HepG2 (cell line): ENCODE results near the gene HECTD1. TPM values are rescaled to one million over a fixed set of nuclear protein-coding genes. Genes with fewer than 3 reads are reported as not detected.
A peak's percentile ranks its signal among the peaks of the same experiment; 100 is the strongest.

Experiments
- MAZ ChIP-seq, 2 experiments: sonication (generic) in 1 of 2; formaldehyde crosslinking in 1 of 2; IDR thresholded peaks; 2 replicates each; pipeline versions ENCODE4 v1.5.0 to v1.6.1; 2012 to 2020; ENCODE audit warnings: low read depth in 2 of 2, mild to moderate bottlenecking in 2 of 2, borderline replicate concordance in 1 of 2, improper control_type of control experiment in 1 of 2, low read length in 1 of 2, missing genetic modification reagents in 1 of 2, moderate library complexity in 1 of 2
- NFE2L2 ChIP-seq: fragments of 150-350 bp; IDR thresholded peaks from 2 replicates; pipeline ENCODE4 v1.6.1; 2014; ENCODE audit warnings: low read length
- RARG ChIP-seq: sonication (generic); formaldehyde crosslinking; IDR thresholded peaks from 2 replicates; pipeline ENCODE4 v1.4.0; 2020; ENCODE audit warnings: low read depth, mild to moderate bottlenecking, missing genetic modification reagents
- SMARCC2 ChIP-seq: fragments of 450-650 bp; IDR thresholded peaks from 2 replicates; pipeline ENCODE4 v1.6.1; 2017; ENCODE audit warnings: antibody characterized with exemption, mild to moderate bottlenecking
- USF2 ChIP-seq, 2 experiments: sonication (generic) in 1 of 2; formaldehyde crosslinking in 1 of 2; IDR thresholded peaks; 2 replicates each; pipeline versions ENCODE4 v1.5.1 to v1.6.1; 2011 to 2020; ENCODE audit warnings: borderline replicate concordance in 1 of 2, low read depth in 1 of 2, low read length in 1 of 2, mild to moderate bottlenecking in 1 of 2, missing genetic modification reagents in 1 of 2, moderate library complexity in 1 of 2
- ZBTB44 ChIP-seq: sonication (generic); formaldehyde crosslinking; IDR thresholded peaks from 2 replicates; pipeline ENCODE4 v1.4.0; 2020; ENCODE audit warnings: missing genetic modification reagents
- ZNF484 ChIP-seq: sonication (generic); formaldehyde crosslinking; IDR thresholded peaks from 2 replicates; pipeline ENCODE4 v1.5.1; 2020; ENCODE audit warnings: mild to moderate bottlenecking, low read depth, missing genetic modification reagents, borderline replicate concordance
- ZNF674 ChIP-seq: sonication (generic); formaldehyde crosslinking; IDR thresholded peaks from 2 replicates; pipeline ENCODE4 v1.5.0; 2020; ENCODE audit warnings: low read depth, mild to moderate bottlenecking, missing genetic modification reagents
- ZNF777 ChIP-seq: sonication (generic); formaldehyde crosslinking; IDR thresholded peaks from 2 replicates; pipeline ENCODE4 v1.4.0; 2020; ENCODE audit warnings: missing genetic modification reagents
- ZSCAN21 ChIP-seq: sonication (generic); formaldehyde crosslinking; IDR thresholded peaks from 2 replicates; pipeline ENCODE4 v1.8.0; 2022; ENCODE audit warnings: mild to moderate bottlenecking, missing genetic modification reagents, moderate library complexity, borderline replicate concordance
- polyA plus RNA-seq, 8 experiments: library from polyadenylated mRNA; depleted of rRNA in 3 of 8; stranded (reverse) in 7 of 8; unstranded in 1 of 8; fragments of >200 nt; fragmentation: Illumina TruSeq in 4 of 8; extraction: Trizol in 4 of 8; gene quantifications; 2 replicates each; pipeline versions ENCODE4 v1.2.1 to v1.2.3, GENCODE V29; 2011 to 2016; ENCODE audit warnings: low read depth in 4 of 8, missing spikeins in 1 of 8, mixed read lengths in 1 of 8; ENCODE audit not compliant: insufficient read depth in 1 of 8
- total RNA-seq, 5 experiments: library from RNA; depleted of rRNA; stranded (reverse); fragments of >200 nt; fragmentation: Illumina TruSeq; extraction: Trizol; gene quantifications; 2 replicates each; pipeline ENCODE4 v1.2.3, GENCODE V29; 2016; ENCODE audit warnings: low read depth in 1 of 5
- TF ChIP-seq, protein P1 (sequence below): sonication (generic); formaldehyde crosslinking; IDR thresholded peaks from 2 replicates; pipeline ENCODE4 v1.4.0; 2020; ENCODE audit warnings: mild to moderate bottlenecking, missing genetic modification reagents

The HECTD1 gene
- total and polyA plus RNA-seq, 2 of the 13 experiments (the other 11 are each of a cell fraction or from before 2014, with no cell fraction given): 312 to 560 TPM

DNA sequence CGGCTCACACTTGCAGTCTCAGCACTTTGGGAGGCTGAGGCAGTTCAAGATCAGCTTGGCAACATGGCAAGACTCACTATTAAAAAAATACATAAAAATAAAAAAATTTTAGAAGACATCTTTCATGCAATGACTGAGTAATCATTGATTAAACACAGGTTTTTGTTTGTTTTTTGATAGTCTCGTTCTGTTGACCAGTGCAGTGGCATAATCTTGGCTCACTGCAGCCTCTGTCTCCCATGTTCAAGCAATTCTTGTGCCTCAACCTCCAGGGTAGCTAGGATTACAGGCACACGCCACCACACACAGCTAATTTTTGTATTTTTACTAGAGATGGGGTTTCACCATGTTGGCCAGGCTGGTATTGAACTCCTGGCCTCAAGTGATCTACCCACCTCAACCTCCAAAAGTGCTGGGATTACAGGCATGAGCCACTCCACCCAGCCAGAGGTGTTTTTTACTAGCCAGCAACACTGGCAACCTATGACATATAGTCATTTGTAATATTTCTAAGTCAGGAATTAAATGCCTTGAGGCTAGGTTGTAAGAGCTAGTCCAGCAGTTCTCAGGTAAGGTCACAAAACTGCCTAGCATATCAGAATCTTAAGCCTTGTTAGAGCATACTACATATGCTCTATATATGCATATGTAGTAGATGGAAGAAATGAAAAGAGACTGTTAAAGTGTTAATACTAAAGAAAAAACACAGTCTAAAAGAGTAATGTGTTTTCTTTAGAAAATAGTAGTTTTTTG lies 27.1 kb downstream of the HECTD1 start (continued):
- no peak for TF ChIP-seq MAZ (IDR thresholded peaks at IDR 0.05; ENCODE audit: borderline replicate concordance, low read depth, low read length)
- TF ChIP-seq MAZ (CRISPR knock-in tag; IDR thresholded peaks at IDR 0.05; ENCODE audit: low read depth): no peak
- no peak for TF ChIP-seq ZNF484 (CRISPR knock-in tag)
- TF ChIP-seq USF2 (IDR thresholded peaks at IDR 0.05; ENCODE audit: low read depth, low read length): no peak
- TF ChIP-seq USF2 (CRISPR knock-in tag; IDR thresholded peaks at IDR 0.05; ENCODE audit: borderline replicate concordance): no peak
- no peak for TF ChIP-seq ZBTB44 (CRISPR knock-in tag)
- 0 out of 2 replicates have a peak, but pooled peaks have one; percentile 58 for TF ChIP-seq SMARCC2
- TF ChIP-seq RARG (CRISPR knock-in tag): no peak
- TF ChIP-seq ZNF674 (CRISPR knock-in tag): no peak
- TF ChIP-seq ZSCAN21 (CRISPR knock-in tag): no peak
- TF ChIP-seq, protein P1, sequence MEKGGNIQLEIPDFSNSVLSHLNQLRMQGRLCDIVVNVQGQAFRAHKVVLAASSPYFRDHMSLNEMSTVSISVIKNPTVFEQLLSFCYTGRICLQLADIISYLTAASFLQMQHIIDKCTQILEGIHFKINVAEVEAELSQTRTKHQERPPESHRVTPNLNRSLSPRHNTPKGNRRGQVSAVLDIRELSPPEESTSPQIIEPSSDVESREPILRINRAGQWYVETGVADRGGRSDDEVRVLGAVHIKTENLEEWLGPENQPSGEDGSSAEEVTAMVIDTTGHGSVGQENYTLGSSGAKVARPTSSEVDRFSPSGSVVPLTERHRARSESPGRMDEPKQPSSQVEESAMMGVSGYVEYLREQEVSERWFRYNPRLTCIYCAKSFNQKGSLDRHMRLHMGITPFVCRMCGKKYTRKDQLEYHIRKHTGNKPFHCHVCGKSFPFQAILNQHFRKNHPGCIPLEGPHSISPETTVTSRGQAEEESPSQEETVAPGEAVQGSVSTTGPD (CRISPR knock-in tag): 0 out of 2 replicates have a peak, but pooled peaks have one; percentile 42
- TF ChIP-seq NFE2L2: no peak
- TF ChIP-seq ZNF777 (CRISPR knock-in tag): no peak
